ENCODE results near the gene GNL3. TPM values are rescaled to one million over a fixed set of nuclear protein-coding genes. Genes with fewer than 3 reads are reported as not detected.

GNL3 gene
- total RNA-seq, 1 experiment from 2014 or later, result 88.9 TPM

- intact Hi-C loops (cut with micrococcal nuclease; ENCODE audit: unreplicated experiment), result no loop called here
- ChIA-PET CTCF (no interaction called here), POLR2A (no interaction called here)
- Histone ChIP-seq H3K9me3 (ENCODE audit: control insufficient read depth, insufficient read depth, low read depth, low read length) (no peaks in the 10 kb centered on the region), H3K27ac (ENCODE audit: low read length) (no peak overlapping the region), H3K27me3 (ENCODE audit: control insufficient read depth, insufficient read depth, low read length) (no peaks in the 10 kb centered on the region), H3K4me1 (ENCODE audit: control insufficient read depth, insufficient read depth, low read length) (no peaks in the 10 kb centered on the region), H3K4me3 (ENCODE audit: low read depth in 2 of 2, low read length in 2 of 2) (no peak overlapping the region), H3K36me3 (ENCODE audit: control insufficient read depth, insufficient read depth, low read length) (peaks cover 24% of the 10 kb centered on the region)
- BruUV-seq (replicated peaks), result no TSS peak
- in situ Hi-C loops (cut with HindIII; ENCODE audit: low pct_unique_long_range_greater_than_20kb, low sequenced_read_pairs), result no loop called here
- DNase-seq (ENCODE audit: low read depth, low spot score) (no peak), ATAC-seq (no peak)
- TF ChIP-seq SIN3A (IDR thresholded peaks at IDR 0.05; ENCODE audit: borderline replicate concordance, insufficient read depth, low read depth, low read length) (no peak), REST (IDR thresholded peaks at IDR 0.05; ENCODE audit: insufficient read depth in 1 of 2, low read depth in 2 of 2, low read length in 1 of 2) (no peak)
Observed at GRCh38 chr3:52696830-52697631, 11.2 kb downstream of the GNL3 start.

GRCh38 chr3:52697632-52697965 lies 11.8 kb downstream of the GNL3 start:
- H3K27ac ChIP-seq (ENCODE audit: low read length), result no peak overlapping the region
- H3K4me1 ChIP-seq (ENCODE audit: control insufficient read depth, insufficient read depth, low read length), result no peaks in the 10 kb centered on the region
- H3K9me3 ChIP-seq (ENCODE audit: control insufficient read depth, insufficient read depth, low read depth, low read length), result no peaks in the 10 kb centered on the region
- TF ChIP-seq REST (IDR thresholded peaks at IDR 0.05; ENCODE audit: insufficient read depth in 1 of 2, low read depth in 2 of 2, low read length in 1 of 2) (no peak), POLR2AphosphoS5 (IDR thresholded peaks at IDR 0.05; ENCODE audit: low read depth, low read length) (no peak), TCF7L2 (IDR thresholded peaks at IDR 0.05; ENCODE audit: low read depth, low read length) (no peak), CTCF (IDR thresholded peaks at IDR 0.05) (no peak), SIN3A (IDR thresholded peaks at IDR 0.05; ENCODE audit: borderline replicate concordance, insufficient read depth, low read depth, low read length) (no peak)
- peaks cover 23% of the 10 kb centered on the region for H3K36me3 ChIP-seq (ENCODE audit: control insufficient read depth, insufficient read depth, low read length)
- H3K27me3 ChIP-seq (ENCODE audit: control insufficient read depth, insufficient read depth, low read length), result no peaks in the 10 kb centered on the region
- POLR2A ChIA-PET, result no interaction called here
- in situ Hi-C loops (cut with HindIII; ENCODE audit: low pct_unique_long_range_greater_than_20kb, low sequenced_read_pairs), result no loop called here
- H3K4me3 ChIP-seq (ENCODE audit: low read depth in 2 of 2, low read length in 2 of 2), result no peak overlapping the region
- DNase-seq (ENCODE audit: low read depth, low spot score), result no peak
- ATAC-seq, result peak; percentile 41; the same call in 1 of the 2 replicates
- CTCF ChIA-PET, result no interaction called here
- intact Hi-C loops (cut with micrococcal nuclease; ENCODE audit: unreplicated experiment), result no loop called here
- no TSS peak for BruUV-seq (replicated peaks)
